Body of pancreas (tissue), 4 donors: ENCODE measurements around the gene TAOK3. TPM values are rescaled to one million over a fixed set of nuclear protein-coding genes. Genes with fewer than 3 reads are reported as not detected.
"Not testable (repeated sequence)": the region's sequence is repeated elsewhere in the genome, so short reads cannot be mapped to it uniquely, and the experiment has no call there.

Experiments used
- ATAC-seq: fragments of 150-250 bp; one replicate; pipeline ENCODE4 v1.9.1; 2016
- DNase-seq, 4 donors: peaks; one replicate each; pipeline ENCODE4 v3.0.0-alpha.2; 2019
- H3K27ac ChIP-seq, 4 donors: fragments of 200-600 bp; sonication (generic); 1 replicate in 3 of 4; 2 replicates in 1 of 4; pipeline versions ENCODE4 v1.5.1 to v1.6.1; 2016 to 2019; ENCODE audit warnings: mild to moderate bottlenecking in 1 of 4, mixed read lengths in 1 of 4, moderate library complexity in 1 of 4
- H3K27me3 ChIP-seq, 2 donors: fragments of 200-600 bp; sonication (generic); one replicate each; pipeline ENCODE4 v1.6.0; 2016; ENCODE audit warnings: mild to moderate bottlenecking in 1 of 2
- H3K36me3 ChIP-seq, 2 donors: fragments of 200-600 bp; sonication (generic); replicated peaks in 1 of 2; 2 replicates each; pipeline ENCODE4 v1.5.1; 2016; ENCODE audit warnings: low read depth in 2 of 2; ENCODE audit not compliant: insufficient read depth in 1 of 2
- H3K4me1 ChIP-seq: fragments of 200-600 bp; sonication (generic); one replicate; pipeline ENCODE4 v1.6.0; 2016
- H3K4me3 ChIP-seq, 2 donors: fragments of 200-600 bp; sonication (generic); 1 replicate in 1 of 2; 2 replicates in 1 of 2; pipeline ENCODE4 v1.5.1; 2016 to 2019
- H3K9me3 ChIP-seq, 3 donors: fragments of 200-600 bp; sonication (generic); 1 replicate in 2 of 3; 2 replicates in 1 of 3; pipeline ENCODE4 v1.5.1; 2016
- CTCF ChIP-seq, 7 experiments: fragments of 450-650 bp in 4 of 7; fragments of 200-600 bp in 3 of 7; sonication (generic) in 3 of 7; IDR thresholded peaks; one replicate each; pipeline ENCODE4 v1.5.1; 2016 to 2019; ENCODE audit warnings: antibody characterized with exemption in 7 of 7
- POLR2A ChIP-seq, 3 donors: fragments of 450-650 bp; IDR thresholded peaks; one replicate each; pipeline ENCODE4 v1.6.1; 2016; ENCODE audit warnings: antibody characterized with exemption in 3 of 3, mild to moderate bottlenecking in 2 of 3
- WGBS, 2 donors: methylation state at CpG; one replicate each; pipeline ENCODE4 v1.1.5; 2017; 5-methylcytosine and 5-hydroxymethylcytosine counted together
- intact Hi-C: fragments of 100-400 bp; cut with DNase I; formaldehyde crosslinking; loops from one replicate; pipeline ENCODE4 v1.15.1; 2023
- total RNA-seq, 2 donors: library from RNA; depleted of rRNA; stranded (reverse); fragments of >200 nt; gene quantifications; one replicate each; pipeline ENCODE4 v1.1.0, GENCODE V29; 2016

The TAOK3 gene
- total RNA-seq, 2 donors from 2014 or later: 15.6 to 29.3 TPM

GRCh38 chr12:118256352-118256751, 116.4 kb downstream of the TAOK3 start:
- 92 to 95% methylated on average over 1 of the region's 1 CpG for WGBS, 2 donors
- DNase-seq (no peak), ATAC-seq (no peak)
- Histone ChIP-seq H3K36me3 (peaks cover 0 to 2% of the 10 kb centered on the region in 2 donors), H3K4me1 (no peaks in the 10 kb centered on the region), H3K27me3 (no peaks in the 10 kb centered on the region), H3K4me3 (no peak overlapping the region), H3K9me3 (no peaks in the 10 kb centered on the region), H3K27ac (no peak overlapping the region)
- intact Hi-C loops: no loop called here
- TF ChIP-seq POLR2A (IDR thresholded peaks at IDR 0.05) (no peak), CTCF (IDR thresholded peaks at IDR 0.05) (no peak)

GRCh38 chr12:118249547-118249946, 123.2 kb downstream of the TAOK3 start:
- no peak for ATAC-seq
- no peaks in the 10 kb centered on the region for H3K9me3 ChIP-seq
- H3K27ac ChIP-seq: no peak overlapping the region
- WGBS, 2 donors: 86 to 88% methylated on average over 1 of the region's 1 CpG
- H3K4me3 ChIP-seq: no peak overlapping the region
- no peaks in the 10 kb centered on the region for H3K36me3 ChIP-seq
- H3K27me3 ChIP-seq: no peaks in the 10 kb centered on the region
- intact Hi-C loops: no loop called here
- no peak for DNase-seq
- H3K4me1 ChIP-seq: no peaks in the 10 kb centered on the region
- TF ChIP-seq CTCF (IDR thresholded peaks at IDR 0.05): no peak
- TF ChIP-seq POLR2A (IDR thresholded peaks at IDR 0.05): no peak

DNA sequence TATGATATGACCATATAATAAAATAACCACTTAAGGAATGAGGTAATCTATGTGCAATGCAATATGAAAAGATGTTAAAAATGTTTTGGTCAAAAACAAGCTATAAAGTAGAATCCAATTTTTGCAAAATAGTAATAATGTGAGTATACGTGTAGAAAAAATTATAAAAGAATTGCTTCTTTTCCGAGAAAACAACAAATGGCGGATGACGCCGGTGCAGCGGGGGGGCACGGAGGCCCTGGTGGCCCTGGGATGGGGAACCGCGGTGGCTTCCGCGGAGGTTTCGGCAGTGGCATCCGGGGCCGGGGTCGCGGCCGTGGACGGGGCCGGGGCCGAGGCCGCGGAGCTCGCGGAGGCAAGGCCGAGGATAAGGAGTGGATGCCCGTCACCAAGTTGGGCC, 126.8 kb downstream of the TAOK3 start:
- H3K4me3 ChIP-seq, H3K9me3 ChIP-seq, intact Hi-C loops, H3K27me3 ChIP-seq, ATAC-seq, H3K4me1 ChIP-seq, DNase-seq, H3K36me3 ChIP-seq, H3K27ac ChIP-seq: not testable (repeated sequence)
- 96% methylated on average over 25 of the region's 26 CpGs for WGBS, 2 donors

- ATAC-seq: no peak
- intact Hi-C loops: no loop called here
Measured at GRCh38 chr12:118238888-118239287, 133.8 kb downstream of the TAOK3 start.

DNA sequence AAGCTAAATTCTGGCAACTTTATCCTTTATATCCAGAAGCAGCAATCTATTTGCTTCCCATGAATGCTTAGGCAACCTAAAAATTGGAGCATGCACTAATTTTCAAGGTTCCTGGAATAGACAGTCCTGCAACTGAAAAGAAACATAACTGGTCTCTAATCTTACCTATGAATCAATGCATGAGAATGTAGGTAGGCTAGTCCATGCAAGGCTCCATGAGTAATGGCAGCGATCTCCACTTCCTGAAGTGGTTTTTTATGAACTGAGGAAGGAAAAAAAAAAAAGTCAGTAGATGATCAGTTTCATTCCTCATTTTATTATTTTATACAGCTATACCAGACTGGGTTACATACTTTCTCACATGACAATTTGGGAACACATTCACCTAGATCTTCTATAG, 134.8 kb downstream of the TAOK3 start:
- TF ChIP-seq POLR2A (IDR thresholded peaks at IDR 0.05) (no peak), CTCF (IDR thresholded peaks at IDR 0.05) (no peak)
- ATAC-seq (no peak), DNase-seq (no peak)
- H3K9me3 ChIP-seq: no peaks in the 10 kb centered on the region
- intact Hi-C loops: no loop called here
- H3K36me3 ChIP-seq: peaks cover 0 to 5% of the 10 kb centered on the region in 2 donors
- H3K27ac ChIP-seq: no peak overlapping the region
- H3K4me1 ChIP-seq: no peaks in the 10 kb centered on the region
- H3K4me3 ChIP-seq: no peak overlapping the region
- 68 to 100% methylated on average over 1 of the region's 1 CpG for WGBS, 2 donors
- no peaks in the 10 kb centered on the region for H3K27me3 ChIP-seq

More at GRCh38 chr12:118238888-118239287, 133.8 kb downstream of the TAOK3 start:
- H3K27ac ChIP-seq: no peak overlapping the region
- TF ChIP-seq CTCF (IDR thresholded peaks at IDR 0.05) (no peak), POLR2A (IDR thresholded peaks at IDR 0.05) (no peak)
- H3K9me3 ChIP-seq: no peaks in the 10 kb centered on the region
- 84 to 93% methylated on average over 2 of the region's 2 CpGs for WGBS, 2 donors
- no peaks in the 10 kb centered on the region for H3K4me1 ChIP-seq
- H3K4me3 ChIP-seq: no peak overlapping the region
- peaks cover 0 to 5% of the 10 kb centered on the region in 2 donors for H3K36me3 ChIP-seq
- no peak for DNase-seq
- no peaks in the 10 kb centered on the region for H3K27me3 ChIP-seq
